H1 (cell line): ENCODE measurements around the gene PKD2L2. TPM values are rescaled to one million over a fixed set of nuclear protein-coding genes. Genes with fewer than 3 reads are reported as not detected.

Experiments
- ATF2 ChIP-seq: IDR thresholded peaks from 2 replicates; pipeline ENCODE4 v1.6.1; 2012; ENCODE audit warnings: low read length, inconsistent platforms
- POLR2AphosphoS5 ChIP-seq: IDR thresholded peaks from 2 replicates; pipeline ENCODE4 v1.6.1; 2011; ENCODE audit warnings: low read depth, low read length
- POU5F1 ChIP-seq: IDR thresholded peaks from 2 replicates; pipeline ENCODE4 v1.6.1; 2011; ENCODE audit warnings: low read depth, mild to moderate bottlenecking, low read length, moderate library complexity
- TCF12 ChIP-seq: IDR thresholded peaks from 2 replicates; pipeline ENCODE4 v1.6.1; 2011; ENCODE audit warnings: low read depth, mild to moderate bottlenecking, low read length
- polyA plus RNA-seq, 7 experiments: library from polyadenylated mRNA; depleted of rRNA in 3 of 7; stranded (reverse) in 5 of 7; unstranded in 2 of 7; fragments of >200 nt in 5 of 7; fragments of 200-250 nt in 2 of 7; gene quantifications; 1 replicate in 5 of 7; 2 replicates in 1 of 7; 4 replicates in 1 of 7; pipeline versions ENCODE4 v1.2.1 to v1.2.3, GENCODE V29; 2011 to 2013; ENCODE audit warnings: missing spikeins in 2 of 7, mixed read lengths in 2 of 7
- total RNA-seq: library from RNA; stranded (reverse); fragmentation: NEBNext Ultra II Directional; extraction: Animal tissue kit (Norgen Biotek cat#: 25700); gene quantifications from 2 replicates; pipeline ENCODE4 v1.2.1, GENCODE V29; 2021
- TF ChIP-seq, protein P1 (sequence below): IDR thresholded peaks from 2 replicates; pipeline ENCODE4 v1.6.1; 2012; ENCODE audit warnings: inconsistent platforms
- TF ChIP-seq, protein P2 (sequence below): fragments of 300-600 bp; sonication (generic); IDR thresholded peaks from 2 replicates; pipeline ENCODE4 v1.7.1; 2012; ENCODE audit warnings: low read length, moderate library complexity, mild to moderate bottlenecking, inconsistent platforms; ENCODE audit not compliant: insufficient replicate concordance

PKD2L2 gene
- total and polyA plus RNA-seq, 2 of the 8 experiments (the other 6 are each of a cell fraction or from before 2014, with no cell fraction given), result not detected

- TF ChIP-seq ATF2, result no peak
- no peak for TF ChIP-seq POU5F1
- TF ChIP-seq POLR2AphosphoS5, result no peak
- TF ChIP-seq, protein P1, sequence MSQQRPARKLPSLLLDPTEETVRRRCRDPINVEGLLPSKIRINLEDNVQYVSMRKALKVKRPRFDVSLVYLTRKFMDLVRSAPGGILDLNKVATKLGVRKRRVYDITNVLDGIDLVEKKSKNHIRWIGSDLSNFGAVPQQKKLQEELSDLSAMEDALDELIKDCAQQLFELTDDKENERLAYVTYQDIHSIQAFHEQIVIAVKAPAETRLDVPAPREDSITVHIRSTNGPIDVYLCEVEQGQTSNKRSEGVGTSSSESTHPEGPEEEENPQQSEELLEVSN, result no peak
- TF ChIP-seq TCF12, result no peak
- TF ChIP-seq, protein P2, sequence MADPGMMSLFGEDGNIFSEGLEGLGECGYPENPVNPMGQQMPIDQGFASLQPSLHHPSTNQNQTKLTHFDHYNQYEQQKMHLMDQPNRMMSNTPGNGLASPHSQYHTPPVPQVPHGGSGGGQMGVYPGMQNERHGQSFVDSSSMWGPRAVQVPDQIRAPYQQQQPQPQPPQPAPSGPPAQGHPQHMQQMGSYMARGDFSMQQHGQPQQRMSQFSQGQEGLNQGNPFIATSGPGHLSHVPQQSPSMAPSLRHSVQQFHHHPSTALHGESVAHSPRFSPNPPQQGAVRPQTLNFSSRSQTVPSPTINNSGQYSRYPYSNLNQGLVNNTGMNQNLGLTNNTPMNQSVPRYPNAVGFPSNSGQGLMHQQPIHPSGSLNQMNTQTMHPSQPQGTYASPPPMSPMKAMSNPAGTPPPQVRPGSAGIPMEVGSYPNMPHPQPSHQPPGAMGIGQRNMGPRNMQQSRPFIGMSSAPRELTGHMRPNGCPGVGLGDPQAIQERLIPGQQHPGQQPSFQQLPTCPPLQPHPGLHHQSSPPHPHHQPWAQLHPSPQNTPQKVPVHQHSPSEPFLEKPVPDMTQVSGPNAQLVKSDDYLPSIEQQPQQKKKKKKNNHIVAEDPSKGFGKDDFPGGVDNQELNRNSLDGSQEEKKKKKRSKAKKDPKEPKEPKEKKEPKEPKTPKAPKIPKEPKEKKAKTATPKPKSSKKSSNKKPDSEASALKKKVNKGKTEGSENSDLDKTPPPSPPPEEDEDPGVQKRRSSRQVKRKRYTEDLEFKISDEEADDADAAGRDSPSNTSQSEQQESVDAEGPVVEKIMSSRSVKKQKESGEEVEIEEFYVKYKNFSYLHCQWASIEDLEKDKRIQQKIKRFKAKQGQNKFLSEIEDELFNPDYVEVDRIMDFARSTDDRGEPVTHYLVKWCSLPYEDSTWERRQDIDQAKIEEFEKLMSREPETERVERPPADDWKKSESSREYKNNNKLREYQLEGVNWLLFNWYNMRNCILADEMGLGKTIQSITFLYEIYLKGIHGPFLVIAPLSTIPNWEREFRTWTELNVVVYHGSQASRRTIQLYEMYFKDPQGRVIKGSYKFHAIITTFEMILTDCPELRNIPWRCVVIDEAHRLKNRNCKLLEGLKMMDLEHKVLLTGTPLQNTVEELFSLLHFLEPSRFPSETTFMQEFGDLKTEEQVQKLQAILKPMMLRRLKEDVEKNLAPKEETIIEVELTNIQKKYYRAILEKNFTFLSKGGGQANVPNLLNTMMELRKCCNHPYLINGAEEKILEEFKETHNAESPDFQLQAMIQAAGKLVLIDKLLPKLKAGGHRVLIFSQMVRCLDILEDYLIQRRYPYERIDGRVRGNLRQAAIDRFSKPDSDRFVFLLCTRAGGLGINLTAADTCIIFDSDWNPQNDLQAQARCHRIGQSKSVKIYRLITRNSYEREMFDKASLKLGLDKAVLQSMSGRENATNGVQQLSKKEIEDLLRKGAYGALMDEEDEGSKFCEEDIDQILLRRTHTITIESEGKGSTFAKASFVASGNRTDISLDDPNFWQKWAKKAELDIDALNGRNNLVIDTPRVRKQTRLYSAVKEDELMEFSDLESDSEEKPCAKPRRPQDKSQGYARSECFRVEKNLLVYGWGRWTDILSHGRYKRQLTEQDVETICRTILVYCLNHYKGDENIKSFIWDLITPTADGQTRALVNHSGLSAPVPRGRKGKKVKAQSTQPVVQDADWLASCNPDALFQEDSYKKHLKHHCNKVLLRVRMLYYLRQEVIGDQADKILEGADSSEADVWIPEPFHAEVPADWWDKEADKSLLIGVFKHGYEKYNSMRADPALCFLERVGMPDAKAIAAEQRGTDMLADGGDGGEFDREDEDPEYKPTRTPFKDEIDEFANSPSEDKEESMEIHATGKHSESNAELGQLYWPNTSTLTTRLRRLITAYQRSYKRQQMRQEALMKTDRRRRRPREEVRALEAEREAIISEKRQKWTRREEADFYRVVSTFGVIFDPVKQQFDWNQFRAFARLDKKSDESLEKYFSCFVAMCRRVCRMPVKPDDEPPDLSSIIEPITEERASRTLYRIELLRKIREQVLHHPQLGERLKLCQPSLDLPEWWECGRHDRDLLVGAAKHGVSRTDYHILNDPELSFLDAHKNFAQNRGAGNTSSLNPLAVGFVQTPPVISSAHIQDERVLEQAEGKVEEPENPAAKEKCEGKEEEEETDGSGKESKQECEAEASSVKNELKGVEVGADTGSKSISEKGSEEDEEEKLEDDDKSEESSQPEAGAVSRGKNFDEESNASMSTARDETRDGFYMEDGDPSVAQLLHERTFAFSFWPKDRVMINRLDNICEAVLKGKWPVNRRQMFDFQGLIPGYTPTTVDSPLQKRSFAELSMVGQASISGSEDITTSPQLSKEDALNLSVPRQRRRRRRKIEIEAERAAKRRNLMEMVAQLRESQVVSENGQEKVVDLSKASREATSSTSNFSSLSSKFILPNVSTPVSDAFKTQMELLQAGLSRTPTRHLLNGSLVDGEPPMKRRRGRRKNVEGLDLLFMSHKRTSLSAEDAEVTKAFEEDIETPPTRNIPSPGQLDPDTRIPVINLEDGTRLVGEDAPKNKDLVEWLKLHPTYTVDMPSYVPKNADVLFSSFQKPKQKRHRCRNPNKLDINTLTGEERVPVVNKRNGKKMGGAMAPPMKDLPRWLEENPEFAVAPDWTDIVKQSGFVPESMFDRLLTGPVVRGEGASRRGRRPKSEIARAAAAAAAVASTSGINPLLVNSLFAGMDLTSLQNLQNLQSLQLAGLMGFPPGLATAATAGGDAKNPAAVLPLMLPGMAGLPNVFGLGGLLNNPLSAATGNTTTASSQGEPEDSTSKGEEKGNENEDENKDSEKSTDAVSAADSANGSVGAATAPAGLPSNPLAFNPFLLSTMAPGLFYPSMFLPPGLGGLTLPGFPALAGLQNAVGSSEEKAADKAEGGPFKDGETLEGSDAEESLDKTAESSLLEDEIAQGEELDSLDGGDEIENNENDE, result no peak
Measured at GRCh38 chr5:137959488-137959887, 70.2 kb downstream of the PKD2L2 start (continued).
